HL-60 (cell line): ENCODE results near the gene KDM4C.

Experiments
- DNase-seq, 2 experiments: peaks; one replicate each; pipeline ENCODE4 v3.0.0-alpha.2; 2010 to 2020; ENCODE audit warnings: low read depth in 1 of 2, low spot score in 1 of 2
- H3K27ac ChIP-seq: fragments of 250-450 bp; sonication (Bioruptor Pico); replicated peaks from 2 replicates; pipeline ENCODE4 v1.5.1; 2020; ENCODE audit warnings: mild to moderate bottlenecking, moderate library complexity
- H3K27me3 ChIP-seq: fragments of 250-450 bp; sonication (Bioruptor Pico); 2 replicates; pipeline ENCODE4 v1.5.1; 2021; ENCODE audit warnings: mild to moderate bottlenecking, moderate library complexity; ENCODE audit not compliant: insufficient read depth, poor library complexity, severe bottlenecking
- H3K4me3 ChIP-seq: replicated peaks from 2 replicates; pipeline ENCODE4 v1.5.1; 2011; ENCODE audit warnings: mild to moderate bottlenecking, control low read depth, low read length; ENCODE audit not compliant: insufficient read depth
- GABPA ChIP-seq: IDR thresholded peaks from 2 replicates; pipeline ENCODE4 v1.6.1; 2012; ENCODE audit warnings: low read depth
- POLR2AphosphoS5 ChIP-seq: IDR thresholded peaks from 2 replicates; pipeline ENCODE4 v1.6.1; 2012; ENCODE audit warnings: low read depth
- REST ChIP-seq: IDR thresholded peaks from 2 replicates; pipeline ENCODE4 v1.6.1; 2012; ENCODE audit warnings: low read depth; ENCODE audit not compliant: insufficient replicate concordance
- SPI1 ChIP-seq: IDR thresholded peaks from 2 replicates; pipeline ENCODE4 v1.6.1; 2012; ENCODE audit warnings: low read depth, mild to moderate bottlenecking, borderline replicate concordance
- TF ChIP-seq, protein P1 (sequence below): IDR thresholded peaks from one replicate; pipeline ENCODE4 v1.5.1; 2011; ENCODE audit warnings: low read length, control low read depth, inconsistent platforms; ENCODE audit not compliant: insufficient read depth

KDM4C gene

GRCh38 chr9:6723881-6724420, 33.8 kb upstream of the KDM4C start:
- Histone ChIP-seq H3K4me3 (no peak overlapping the region), H3K27me3 (no peaks in the 10 kb centered on the region), H3K27ac (no peak overlapping the region)
- no peak for DNase-seq
- no peak for TF ChIP-seq SPI1
- TF ChIP-seq GABPA, result no peak

- no peak for TF ChIP-seq POLR2AphosphoS5
- TF ChIP-seq, protein P1, sequence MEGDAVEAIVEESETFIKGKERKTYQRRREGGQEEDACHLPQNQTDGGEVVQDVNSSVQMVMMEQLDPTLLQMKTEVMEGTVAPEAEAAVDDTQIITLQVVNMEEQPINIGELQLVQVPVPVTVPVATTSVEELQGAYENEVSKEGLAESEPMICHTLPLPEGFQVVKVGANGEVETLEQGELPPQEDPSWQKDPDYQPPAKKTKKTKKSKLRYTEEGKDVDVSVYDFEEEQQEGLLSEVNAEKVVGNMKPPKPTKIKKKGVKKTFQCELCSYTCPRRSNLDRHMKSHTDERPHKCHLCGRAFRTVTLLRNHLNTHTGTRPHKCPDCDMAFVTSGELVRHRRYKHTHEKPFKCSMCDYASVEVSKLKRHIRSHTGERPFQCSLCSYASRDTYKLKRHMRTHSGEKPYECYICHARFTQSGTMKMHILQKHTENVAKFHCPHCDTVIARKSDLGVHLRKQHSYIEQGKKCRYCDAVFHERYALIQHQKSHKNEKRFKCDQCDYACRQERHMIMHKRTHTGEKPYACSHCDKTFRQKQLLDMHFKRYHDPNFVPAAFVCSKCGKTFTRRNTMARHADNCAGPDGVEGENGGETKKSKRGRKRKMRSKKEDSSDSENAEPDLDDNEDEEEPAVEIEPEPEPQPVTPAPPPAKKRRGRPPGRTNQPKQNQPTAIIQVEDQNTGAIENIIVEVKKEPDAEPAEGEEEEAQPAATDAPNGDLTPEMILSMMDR, result no peak
- no peak for TF ChIP-seq REST
- TF ChIP-seq SPI1, result no peak
- no peak for TF ChIP-seq GABPA
- DNase-seq, result no peak
- Histone ChIP-seq H3K27ac (no peak overlapping the region), H3K27me3 (no peaks in the 10 kb centered on the region), H3K4me3 (no peak overlapping the region)
Measured at GRCh38 chr9:6733257-6733656, 24.5 kb upstream of the KDM4C start.

DNA sequence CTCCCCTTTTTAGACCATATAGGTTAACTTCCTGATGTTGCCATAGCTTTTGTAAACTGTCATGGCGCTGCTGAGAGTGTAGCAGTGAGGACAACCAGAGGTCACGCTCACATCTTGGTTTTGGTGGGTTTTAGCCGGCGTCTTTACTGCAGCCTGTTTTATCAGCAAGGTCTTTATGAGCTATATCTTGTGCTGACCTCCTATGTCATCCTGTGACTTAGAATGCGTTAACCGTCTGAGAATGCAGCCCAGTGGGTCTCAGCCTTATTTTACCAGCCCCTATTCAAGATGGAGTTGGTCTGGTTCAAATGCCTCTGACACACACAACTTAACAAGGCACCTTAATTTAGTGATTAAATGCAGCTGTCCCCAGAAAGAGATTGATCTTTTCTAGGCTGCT, 23.9 kb upstream of the KDM4C start:
- Histone ChIP-seq H3K27me3 (no peaks in the 10 kb centered on the region), H3K4me3 (no peak overlapping the region), H3K27ac (no peak overlapping the region)
- TF ChIP-seq, protein P1, result no peak
- TF ChIP-seq SPI1 (no peak), POLR2AphosphoS5 (no peak), REST (no peak)
- no peak for DNase-seq

GRCh38 chr9:6735422-6735821, 22.4 kb upstream of the KDM4C start:
- Histone ChIP-seq H3K27ac (no peak overlapping the region), H3K27me3 (no peaks in the 10 kb centered on the region), H3K4me3 (no peak overlapping the region)
- no peak for DNase-seq
- no peak for TF ChIP-seq REST
- TF ChIP-seq SPI1, result no peak
- no peak for TF ChIP-seq POLR2AphosphoS5
- TF ChIP-seq, protein P1, result no peak
- TF ChIP-seq GABPA, result no peak
